GM18502 (cell line): Measurements from ENCODE around the gene WDR3.

Source experiments
- ATAC-seq: cut with Tn5 transposase; IDR thresholded peaks from one replicate; pipeline ENCODE4 v1.9.1; 2021; ENCODE audit warnings: mild to moderate bottlenecking; ENCODE audit not compliant: unreplicated experiment, poor library complexity

Gene WDR3

GRCh38 chr1:117933769-117934168 lies 4.2 kb downstream of the WDR3 start:
- ATAC-seq, result no peak

GRCh38 chr1:117942293-117942692 lies 12.8 kb downstream of the WDR3 start:
- no peak for ATAC-seq

GRCh38 chr1:117952386-117952785 lies 22.8 kb downstream of the WDR3 start:
- ATAC-seq, result no peak

GRCh38 chr1:117959364-117959763 lies 29.8 kb downstream of the WDR3 start:
- ATAC-seq, result no peak

- no peak for ATAC-seq
Measured at GRCh38 chr1:117964290-117965038, 34.9 kb downstream of the WDR3 start.

GRCh38 chr1:117967477-117967876 lies 37.9 kb downstream of the WDR3 start:
- no peak for ATAC-seq

- peak; percentile 46 for ATAC-seq
Measured at GRCh38 chr1:117967881-117968280, 38.3 kb downstream of the WDR3 start.

- ATAC-seq, result no peak
Measured at GRCh38 chr1:117970252-117970651, 40.7 kb downstream of the WDR3 start.

- no peak for ATAC-seq
Measured at GRCh38 chr1:117971777-117972176, 42.2 kb downstream of the WDR3 start.

- no peak for ATAC-seq
Measured at GRCh38 chr1:117976381-117976780, 46.8 kb downstream of the WDR3 start.

GRCh38 chr1:117981455-117982192 lies 52.1 kb downstream of the WDR3 start:
- no peak for ATAC-seq

GRCh38 chr1:117985239-117985638 lies 55.7 kb downstream of the WDR3 start:
- ATAC-seq, result no peak

- peak; percentile 76 for ATAC-seq
Measured at GRCh38 chr1:117985973-117986372, 56.4 kb downstream of the WDR3 start.

GRCh38 chr1:118004312-118004711 lies 74.8 kb downstream of the WDR3 start:
- no peak for ATAC-seq

GRCh38 chr1:118007391-118007790 lies 77.9 kb downstream of the WDR3 start:
- no peak for ATAC-seq

GRCh38 chr1:118008011-118008410 lies 78.5 kb downstream of the WDR3 start:
- no peak for ATAC-seq

- no peak for ATAC-seq
Measured at GRCh38 chr1:118012515-118013124, 83.1 kb downstream of the WDR3 start.

- ATAC-seq, result no peak
Measured at GRCh38 chr1:118013336-118013735, 83.8 kb downstream of the WDR3 start.

- ATAC-seq, result no peak
Measured at GRCh38 chr1:118013938-118014337, 84.4 kb downstream of the WDR3 start.
